Stimulated activated CD4-positive, alpha-beta T cell treated with anti-CD3 and anti-CD28 coated beads, Interleukin-15, amount 100 ng/mL, for 24 hours (primary cell): ENCODE results near the gene RASGRP3.

Experiments
- DNase-seq: peaks from one replicate; pipeline ENCODE4 v3.0.0-alpha.2; 2020

RASGRP3 gene

GRCh38 chr2:33526132-33526531 is 49.7 kb downstream of the RASGRP3 start:
- DNase-seq, result no peak

- no peak for DNase-seq
These were observed 50.5 kb downstream of the RASGRP3 start for GRCh38 chr2:33526921-33527320.

- DNase-seq, result no peak
These were observed 52.0 kb downstream of the RASGRP3 start for GRCh38 chr2:33528441-33528950.

- no peak for DNase-seq
These were observed 53.5 kb downstream of the RASGRP3 start for GRCh38 chr2:33529771-33530481.

- DNase-seq, result no peak
These were observed 54.5 kb downstream of the RASGRP3 start for GRCh38 chr2:33530690-33531548.

GRCh38 chr2:33531549-33532059 is 55.2 kb downstream of the RASGRP3 start:
- no peak for DNase-seq

GRCh38 chr2:33532146-33532545 is 55.7 kb downstream of the RASGRP3 start:
- no peak for DNase-seq

- DNase-seq, result no peak
These were observed 56.5 kb downstream of the RASGRP3 start for GRCh38 chr2:33532966-33533365.

GRCh38 chr2:33535421-33535820 is 59.0 kb downstream of the RASGRP3 start:
- DNase-seq, result no peak

- DNase-seq, result no peak
These were observed 64.8 kb downstream of the RASGRP3 start for GRCh38 chr2:33541243-33541642.

- DNase-seq, result no peak
These were observed 73.8 kb downstream of the RASGRP3 start for GRCh38 chr2:33550206-33550605.

GRCh38 chr2:33552758-33553461 is 76.5 kb downstream of the RASGRP3 start:
- DNase-seq, result no peak

- DNase-seq, result no peak
These were observed 79.2 kb downstream of the RASGRP3 start for GRCh38 chr2:33555681-33556080.

GRCh38 chr2:33559328-33559727 is 82.9 kb downstream of the RASGRP3 start:
- DNase-seq, result no peak

- no peak for DNase-seq
These were observed 83.6 kb downstream of the RASGRP3 start for GRCh38 chr2:33560017-33560416.

GRCh38 chr2:33561872-33562271 is 85.4 kb downstream of the RASGRP3 start:
- DNase-seq, result no peak

- DNase-seq, result no peak
These were observed 94.2 kb downstream of the RASGRP3 start for GRCh38 chr2:33570681-33571080.

GRCh38 chr2:33573657-33574056 is 97.2 kb downstream of the RASGRP3 start:
- DNase-seq, result no peak

GRCh38 chr2:33577084-33577483 is 100.6 kb downstream of the RASGRP3 start:
- no peak for DNase-seq

GRCh38 chr2:33577668-33578067 is 101.2 kb downstream of the RASGRP3 start:
- no peak for DNase-seq

- no peak for DNase-seq
These were observed 102.8 kb downstream of the RASGRP3 start for GRCh38 chr2:33579227-33579626.

GRCh38 chr2:33581872-33582271 is 105.4 kb downstream of the RASGRP3 start:
- no peak for DNase-seq
